ENCODE measurements around the gene PDE9A. TPM values are rescaled to one million over a fixed set of nuclear protein-coding genes. Genes with fewer than 3 reads are reported as not detected.
A peak's percentile ranks its signal among the peaks of the same experiment; 100 is the strongest.

The PDE9A gene
- total and polyA plus RNA-seq, 4 donors: 2.6 to 16.2 (median 7.8) TPM

DNA sequence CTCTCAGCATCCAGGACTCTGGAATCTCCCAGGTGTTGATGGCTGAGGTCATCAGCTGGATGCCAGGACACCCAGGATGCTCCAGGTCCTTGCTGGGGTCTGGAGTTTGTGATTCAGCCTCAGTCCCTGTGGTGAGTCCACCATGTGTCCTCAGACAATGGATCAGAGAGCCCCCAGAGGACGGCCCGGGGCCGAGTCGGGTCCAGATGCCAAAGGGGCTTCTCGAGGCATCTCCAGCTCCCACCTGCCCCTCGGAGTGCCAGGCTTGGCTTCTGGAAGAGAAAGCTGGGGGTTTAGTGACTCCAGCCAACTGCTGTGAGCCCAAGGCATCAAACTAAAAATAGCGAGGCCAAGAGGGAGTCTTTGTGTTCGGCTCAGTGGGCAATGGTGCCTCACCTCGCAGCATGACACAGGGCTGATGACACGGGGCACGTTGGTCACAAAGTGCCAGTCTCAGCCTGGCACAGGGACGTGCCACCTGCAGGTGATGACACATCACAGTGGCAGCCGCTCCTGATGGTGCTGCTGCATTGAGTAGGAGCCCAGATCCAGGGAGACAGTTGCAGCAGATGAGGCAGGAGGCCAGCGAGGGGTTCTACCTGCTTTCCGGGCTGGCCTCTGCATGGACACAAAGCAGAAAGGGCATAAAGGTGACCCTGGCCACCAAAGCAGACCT, 10.6 kb downstream of the PDE9A start:
- Histone ChIP-seq H3K4me1 (ENCODE audit: control insufficient read depth in 1 of 2, insufficient read depth in 2 of 2, low read length in 2 of 2) (no peaks in the 10 kb centered on the region), H3K4me3 (ENCODE audit: low read length in 2 of 2) (no peak overlapping the region), H3K27me3 (ENCODE audit: control insufficient read depth in 1 of 2, insufficient read depth in 2 of 2, low read length in 1 of 2) (no peaks in the 10 kb centered on the region), H3K27ac (ENCODE audit: low read depth in 1 of 2, low read length in 2 of 2) (no peak overlapping the region), H3K36me3 (ENCODE audit: control insufficient read depth in 1 of 2, insufficient read depth in 2 of 2, low read length in 1 of 2) (no peaks in the 10 kb centered on the region), H3K9me3 (ENCODE audit: control insufficient read depth, low read length) (no peaks in the 10 kb centered on the region)
- whole genome bisulfite sequencing, 2 donors: 85% methylated on average over 15 of the region's 15 CpGs
- no peak for DNase-seq
- no peak for ATAC-seq (ENCODE audit: low FRiP score)
- intact Hi-C loops (cut with DNase I): no loop called here

DNA sequence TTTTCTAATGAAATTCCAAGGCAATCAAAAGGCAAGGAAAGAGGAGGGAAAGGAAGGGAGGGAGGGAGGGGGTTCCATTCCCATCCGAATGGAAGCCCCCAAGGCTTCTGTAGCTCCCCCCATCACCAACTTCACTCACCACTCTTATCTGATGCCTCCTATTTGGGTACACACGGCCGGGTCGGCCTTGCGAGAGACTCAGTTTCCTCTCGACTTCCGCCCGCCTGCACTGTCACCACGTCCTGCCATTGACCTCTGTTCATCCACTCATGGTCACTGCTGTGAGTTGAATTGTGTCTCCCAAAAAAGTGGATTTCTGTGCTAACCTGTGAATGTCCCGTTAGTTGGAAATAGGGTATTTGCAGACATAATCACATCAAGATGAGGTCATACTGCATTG, 11.2 kb downstream of the PDE9A start:
- DNase-seq: no peak
- WGBS, 2 donors: 92 to 96% methylated on average over 10 of the region's 10 CpGs
- Histone ChIP-seq H3K9me3 (ENCODE audit: control insufficient read depth, low read length) (no peaks in the 10 kb centered on the region), H3K27ac (ENCODE audit: low read depth in 1 of 2, low read length in 2 of 2) (no peak overlapping the region), H3K36me3 (ENCODE audit: control insufficient read depth in 1 of 2, insufficient read depth in 2 of 2, low read length in 1 of 2) (no peaks in the 10 kb centered on the region), H3K4me3 (ENCODE audit: low read length in 2 of 2) (no peak overlapping the region), H3K4me1 (ENCODE audit: control insufficient read depth in 1 of 2, insufficient read depth in 2 of 2, low read length in 2 of 2) (no peaks in the 10 kb centered on the region), H3K27me3 (ENCODE audit: control insufficient read depth in 1 of 2, insufficient read depth in 2 of 2, low read length in 1 of 2) (no peaks in the 10 kb centered on the region)
- ATAC-seq (ENCODE audit: low FRiP score): no peak
- intact Hi-C loops (cut with DNase I): no loop called here

DNA sequence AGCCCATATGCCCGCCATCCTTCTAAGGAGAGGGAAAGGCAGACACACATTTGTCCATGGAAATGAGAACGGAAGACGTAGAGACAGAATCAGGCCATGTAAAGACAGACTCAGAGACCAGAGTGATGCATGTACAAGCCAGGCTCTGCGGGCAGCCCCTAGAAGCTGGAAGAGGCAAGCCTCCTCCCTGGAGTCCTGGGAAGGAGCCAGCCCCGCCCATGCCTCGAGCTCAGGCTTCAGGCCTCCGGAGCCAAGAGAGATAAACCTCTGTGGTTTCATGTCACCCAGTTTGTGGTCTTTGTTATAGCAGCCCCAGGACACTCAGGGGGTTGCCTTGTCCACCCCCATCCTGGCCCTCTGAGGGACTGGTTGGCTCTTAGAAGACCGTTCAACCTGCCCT, 11.6 kb downstream of the PDE9A start:
- H3K4me1 ChIP-seq (ENCODE audit: control insufficient read depth in 1 of 2, insufficient read depth in 2 of 2, low read length in 2 of 2): no peaks in the 10 kb centered on the region
- 85 to 93% methylated on average over 8 of the region's 8 CpGs for WGBS, 2 donors
- no peak overlapping the region for H3K27ac ChIP-seq (ENCODE audit: low read depth in 1 of 2, low read length in 2 of 2)
- H3K9me3 ChIP-seq (ENCODE audit: control insufficient read depth, low read length): no peaks in the 10 kb centered on the region
- intact Hi-C loops (cut with DNase I): no loop called here
- no peak overlapping the region for H3K4me3 ChIP-seq (ENCODE audit: low read length in 2 of 2)
- DNase-seq: no peak
- H3K36me3 ChIP-seq (ENCODE audit: control insufficient read depth in 1 of 2, insufficient read depth in 2 of 2, low read length in 1 of 2): no peaks in the 10 kb centered on the region
- ATAC-seq (ENCODE audit: low FRiP score): no peak
- H3K27me3 ChIP-seq (ENCODE audit: control insufficient read depth in 1 of 2, insufficient read depth in 2 of 2, low read length in 1 of 2): no peaks in the 10 kb centered on the region

DNA sequence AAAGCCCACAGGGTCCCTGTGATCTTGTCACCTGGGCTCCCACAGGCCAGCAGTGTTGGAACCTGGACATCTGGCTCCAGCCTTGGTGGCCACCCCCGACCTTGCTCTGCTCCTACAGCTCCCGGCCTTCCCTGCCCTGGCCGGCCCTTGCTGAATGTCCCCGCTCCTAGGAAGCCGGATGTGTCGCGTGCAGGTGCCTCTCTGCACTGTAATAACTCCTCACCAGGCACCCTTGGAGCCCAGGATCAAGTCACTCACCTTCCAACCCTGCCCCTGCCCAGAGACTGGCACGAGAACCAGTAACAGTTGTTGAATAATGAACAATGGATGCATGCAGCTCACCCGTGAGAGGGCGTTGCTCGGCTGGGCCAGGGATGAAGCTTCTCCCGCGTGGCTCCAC, 12.1 kb downstream of the PDE9A start:
- no peaks in the 10 kb centered on the region for H3K9me3 ChIP-seq (ENCODE audit: control insufficient read depth, low read length)
- H3K4me3 ChIP-seq (ENCODE audit: low read length in 2 of 2): no peak overlapping the region
- DNase-seq (no peak), ATAC-seq (ENCODE audit: low FRiP score) (peak; percentile 5)
- H3K36me3 ChIP-seq (ENCODE audit: control insufficient read depth in 1 of 2, insufficient read depth in 2 of 2, low read length in 1 of 2): no peaks in the 10 kb centered on the region
- H3K27me3 ChIP-seq (ENCODE audit: control insufficient read depth in 1 of 2, insufficient read depth in 2 of 2, low read length in 1 of 2): no peaks in the 10 kb centered on the region
- no peaks in the 10 kb centered on the region for H3K4me1 ChIP-seq (ENCODE audit: control insufficient read depth in 1 of 2, insufficient read depth in 2 of 2, low read length in 2 of 2)
- WGBS, 2 donors: 97% methylated on average over 13 of the region's 13 CpGs
- no peak overlapping the region for H3K27ac ChIP-seq (ENCODE audit: low read depth in 1 of 2, low read length in 2 of 2)
- intact Hi-C loops (cut with DNase I): no loop called here

DNA sequence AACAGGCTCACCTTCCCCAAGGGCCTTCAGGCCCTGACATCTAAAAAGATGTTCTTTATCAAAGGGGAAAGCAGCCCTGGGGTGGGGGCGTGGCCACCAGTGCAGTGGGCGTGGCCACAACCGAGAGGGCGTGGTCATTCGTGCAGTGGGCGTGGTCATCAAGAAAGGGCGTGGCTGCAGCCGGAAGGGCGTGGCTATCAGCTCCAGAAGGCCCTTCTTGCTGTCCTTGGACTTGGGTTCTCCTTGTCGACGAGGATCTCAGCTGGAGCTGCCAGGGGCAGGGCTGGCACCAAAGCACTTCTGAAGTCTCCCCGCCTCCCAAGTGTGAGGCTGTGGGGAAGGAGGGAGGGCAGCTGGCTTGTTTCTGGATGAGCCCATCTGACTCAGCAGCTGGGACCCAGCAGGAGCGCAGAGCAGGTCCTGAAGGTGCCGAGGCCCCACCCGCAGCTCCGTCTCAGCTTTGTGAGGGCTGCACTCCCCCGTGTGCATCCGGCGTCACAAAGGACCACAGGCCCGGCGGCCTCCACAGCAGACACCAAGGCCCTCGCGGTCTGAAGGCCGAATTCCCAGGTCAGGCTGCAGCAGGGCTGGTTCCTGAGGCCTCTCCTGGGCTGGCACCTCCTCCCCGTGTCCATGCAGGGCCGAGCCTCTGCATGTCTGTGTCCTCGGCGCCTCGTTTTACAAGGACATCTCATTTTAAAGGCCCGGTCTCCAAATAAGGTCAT, 12.8 kb downstream of the PDE9A start:
- Histone ChIP-seq H3K9me3 (ENCODE audit: control insufficient read depth, low read length) (no peaks in the 10 kb centered on the region), H3K36me3 (ENCODE audit: control insufficient read depth in 1 of 2, insufficient read depth in 2 of 2, low read length in 1 of 2) (no peaks in the 10 kb centered on the region), H3K27ac (ENCODE audit: low read depth in 1 of 2, low read length in 2 of 2) (no peak overlapping the region), H3K4me3 (ENCODE audit: low read length in 2 of 2) (no peak overlapping the region), H3K27me3 (ENCODE audit: control insufficient read depth in 1 of 2, insufficient read depth in 2 of 2, low read length in 1 of 2) (no peaks in the 10 kb centered on the region), H3K4me1 (ENCODE audit: control insufficient read depth in 1 of 2, insufficient read depth in 2 of 2, low read length in 2 of 2) (no peaks in the 10 kb centered on the region)
- intact Hi-C loops (cut with DNase I): no loop called here
- ATAC-seq (ENCODE audit: low FRiP score) (no peak), DNase-seq (no peak)
- WGBS, 2 donors: 92 to 93% methylated on average over 30 of the region's 30 CpGs

DNA sequence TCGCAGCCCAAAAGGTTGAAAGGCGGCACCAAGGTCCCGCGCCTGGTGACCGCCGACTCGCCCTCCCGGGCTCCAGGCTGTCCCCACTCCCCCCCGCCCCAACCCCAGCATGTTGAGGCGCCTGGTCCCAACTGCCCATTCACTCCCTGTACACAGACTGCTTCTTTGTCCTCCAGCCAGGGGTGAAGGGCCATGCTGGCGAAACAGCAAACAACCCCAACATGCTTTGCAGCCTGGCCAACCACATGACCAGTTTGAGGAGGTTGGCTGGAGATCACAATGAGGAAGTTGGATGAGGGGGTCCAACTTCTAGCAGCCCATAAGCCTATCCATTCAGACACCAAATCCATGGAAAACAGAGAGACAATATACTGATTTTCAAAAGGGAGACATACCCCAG, 13.5 kb downstream of the PDE9A start:
- 98% methylated on average over 10 to 11 of the region's 11 CpGs for WGBS, 2 donors
- Histone ChIP-seq H3K27ac (ENCODE audit: low read depth in 1 of 2, low read length in 2 of 2) (no peak overlapping the region), H3K36me3 (ENCODE audit: control insufficient read depth in 1 of 2, insufficient read depth in 2 of 2, low read length in 1 of 2) (no peaks in the 10 kb centered on the region), H3K9me3 (ENCODE audit: control insufficient read depth, low read length) (no peaks in the 10 kb centered on the region), H3K4me3 (ENCODE audit: low read length in 2 of 2) (no peak overlapping the region), H3K27me3 (ENCODE audit: control insufficient read depth in 1 of 2, insufficient read depth in 2 of 2, low read length in 1 of 2) (no peaks in the 10 kb centered on the region), H3K4me1 (ENCODE audit: control insufficient read depth in 1 of 2, insufficient read depth in 2 of 2, low read length in 2 of 2) (no peaks in the 10 kb centered on the region)
- no peak for ATAC-seq (ENCODE audit: low FRiP score)
- intact Hi-C loops (cut with DNase I): no loop called here
- DNase-seq: no peak

DNA sequence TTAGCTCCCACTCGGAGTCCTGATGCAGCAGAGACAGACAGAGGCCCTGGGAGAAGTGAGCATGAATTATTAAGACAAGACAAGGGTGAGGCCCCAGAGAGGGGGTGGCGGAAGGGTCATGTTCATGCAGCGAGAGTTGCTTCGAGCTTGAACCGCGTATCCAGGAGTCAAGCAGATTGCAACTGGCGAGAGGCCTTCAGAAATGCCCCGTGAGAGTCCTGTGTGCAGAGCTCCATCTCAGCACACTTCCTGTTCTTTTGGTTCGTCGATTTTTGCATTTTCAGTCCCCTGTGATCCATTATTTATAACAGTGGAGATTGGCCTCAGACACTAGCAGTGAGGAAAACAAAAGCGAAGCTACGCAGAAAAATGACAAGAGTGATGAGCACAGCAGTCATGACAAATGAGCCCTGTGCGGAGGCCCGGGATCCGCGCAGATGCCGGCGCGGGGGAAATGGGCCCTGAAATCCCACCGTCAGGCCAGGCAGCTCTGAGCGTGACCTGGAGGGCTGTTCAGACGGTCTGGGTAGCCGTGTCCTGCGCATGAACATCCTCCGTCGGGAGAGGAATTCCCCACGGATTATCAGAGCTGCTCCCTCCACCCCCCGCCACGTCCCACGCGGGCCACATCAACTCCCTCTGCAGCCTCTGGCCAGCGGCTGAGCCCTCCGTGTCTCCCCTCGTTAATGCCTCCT, 15.0 kb downstream of the PDE9A start:
- intact Hi-C loops (cut with DNase I): no loop called here

DNA sequence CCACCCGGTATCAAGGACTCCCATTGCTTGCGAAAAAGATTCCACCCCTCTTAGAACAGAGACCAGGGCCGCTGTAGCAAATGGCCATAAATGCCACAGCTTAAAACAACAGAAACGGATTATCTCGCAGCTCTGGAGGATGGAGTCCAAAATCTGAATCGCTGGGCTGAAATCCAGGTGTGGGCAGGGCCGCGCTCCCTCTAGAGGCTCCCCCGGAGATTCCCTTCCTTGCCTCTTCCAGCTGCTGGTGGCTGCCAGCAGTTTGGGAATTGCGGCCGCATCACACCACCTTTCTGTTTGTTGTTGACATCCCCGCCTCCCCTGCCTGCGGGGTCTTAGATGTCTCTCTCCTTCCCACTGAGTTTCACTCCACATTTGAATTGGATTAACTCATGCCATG, 15.6 kb downstream of the PDE9A start:
- H3K4me1 ChIP-seq (ENCODE audit: control insufficient read depth in 1 of 2, insufficient read depth in 2 of 2, low read length in 2 of 2): no peaks in the 10 kb centered on the region
- H3K9me3 ChIP-seq (ENCODE audit: control insufficient read depth, low read length): no peaks in the 10 kb centered on the region
- intact Hi-C loops (cut with DNase I): no loop called here
- ATAC-seq (ENCODE audit: low FRiP score) (no peak), DNase-seq (no peak)
- no peaks in the 10 kb centered on the region for H3K27me3 ChIP-seq (ENCODE audit: control insufficient read depth in 1 of 2, insufficient read depth in 2 of 2, low read length in 1 of 2)
- no peak overlapping the region for H3K27ac ChIP-seq (ENCODE audit: low read depth in 1 of 2, low read length in 2 of 2)
- H3K36me3 ChIP-seq (ENCODE audit: control insufficient read depth in 1 of 2, insufficient read depth in 2 of 2, low read length in 1 of 2): no peaks in the 10 kb centered on the region
- WGBS, 2 donors: 32 to 33% methylated on average over 13 of the region's 13 CpGs
- no peak overlapping the region for H3K4me3 ChIP-seq (ENCODE audit: low read length in 2 of 2)

More for the DNA sequence above, 15.0 kb downstream of the PDE9A start:
- 73 to 77% methylated on average over 34 of the region's 34 CpGs for WGBS, 2 donors
- Histone ChIP-seq H3K36me3 (ENCODE audit: control insufficient read depth in 1 of 2, insufficient read depth in 2 of 2, low read length in 1 of 2) (no peaks in the 10 kb centered on the region), H3K4me3 (ENCODE audit: low read length in 2 of 2) (no peak overlapping the region), H3K27me3 (ENCODE audit: control insufficient read depth in 1 of 2, insufficient read depth in 2 of 2, low read length in 1 of 2) (no peaks in the 10 kb centered on the region), H3K9me3 (ENCODE audit: control insufficient read depth, low read length) (no peaks in the 10 kb centered on the region), H3K4me1 (ENCODE audit: control insufficient read depth in 1 of 2, insufficient read depth in 2 of 2, low read length in 2 of 2) (no peaks in the 10 kb centered on the region), H3K27ac (ENCODE audit: low read depth in 1 of 2, low read length in 2 of 2) (no peak overlapping the region)
- ATAC-seq (ENCODE audit: low FRiP score) (no peak), DNase-seq (no peak)
